Epithelial cell of prostate (primary cell): Measurements from ENCODE around the gene CPNE6.

Experiments
- DNase-seq: peaks from one replicate; pipeline ENCODE4 v3.0.0-alpha.2; 2011; ENCODE audit warnings: low read depth, low spot score
- H3K27ac ChIP-seq: fragments of 450-650 bp; 2 replicates; pipeline ENCODE4 v1.5.1; 2017; ENCODE audit warnings: mild to moderate bottlenecking

The CPNE6 gene

GRCh38 chr14:24053548-24054323 lies 17.6 kb upstream of the CPNE6 start:
- no peak overlapping the region for H3K27ac ChIP-seq
- DNase-seq, result no peak

DNA sequence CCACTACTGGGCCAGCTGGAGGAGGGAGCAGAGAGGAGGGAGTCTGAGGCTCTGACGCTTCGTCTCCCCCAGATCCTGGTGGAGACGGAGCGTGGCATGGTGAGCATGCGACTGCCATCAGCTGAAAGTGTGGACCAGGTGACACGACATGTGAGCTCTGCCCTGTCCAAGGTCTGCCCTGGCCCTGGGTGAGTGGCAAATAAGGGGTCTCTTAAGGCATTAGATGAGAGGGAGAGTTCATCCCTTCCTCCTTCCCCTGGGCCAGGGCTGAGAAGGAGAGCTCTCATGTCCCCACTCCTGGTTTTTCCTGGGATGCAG lies 17.1 kb upstream of the CPNE6 start:
- DNase-seq, result no peak
- H3K27ac ChIP-seq, result no peak overlapping the region

DNA sequence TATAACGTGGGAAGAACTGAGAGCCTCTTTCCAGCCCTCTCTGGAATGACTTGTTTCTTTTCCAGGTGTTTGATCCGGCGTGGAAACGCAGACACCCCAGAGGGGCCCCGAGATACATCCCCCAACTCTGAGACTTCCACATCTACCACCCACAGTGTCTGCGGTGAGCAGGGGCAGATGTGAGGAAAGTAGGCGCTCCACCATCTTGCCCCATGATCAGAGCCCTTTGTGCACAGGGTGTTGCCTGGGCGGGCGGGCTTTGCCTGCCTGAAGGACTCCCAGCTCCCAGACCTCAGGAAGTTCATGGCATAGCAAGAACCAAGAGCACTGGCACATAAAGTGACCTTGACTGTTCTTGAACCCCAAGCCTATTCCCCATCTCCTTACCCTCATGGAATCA lies 16.7 kb upstream of the CPNE6 start:
- H3K27ac ChIP-seq, result no peak overlapping the region
- no peak for DNase-seq

DNA sequence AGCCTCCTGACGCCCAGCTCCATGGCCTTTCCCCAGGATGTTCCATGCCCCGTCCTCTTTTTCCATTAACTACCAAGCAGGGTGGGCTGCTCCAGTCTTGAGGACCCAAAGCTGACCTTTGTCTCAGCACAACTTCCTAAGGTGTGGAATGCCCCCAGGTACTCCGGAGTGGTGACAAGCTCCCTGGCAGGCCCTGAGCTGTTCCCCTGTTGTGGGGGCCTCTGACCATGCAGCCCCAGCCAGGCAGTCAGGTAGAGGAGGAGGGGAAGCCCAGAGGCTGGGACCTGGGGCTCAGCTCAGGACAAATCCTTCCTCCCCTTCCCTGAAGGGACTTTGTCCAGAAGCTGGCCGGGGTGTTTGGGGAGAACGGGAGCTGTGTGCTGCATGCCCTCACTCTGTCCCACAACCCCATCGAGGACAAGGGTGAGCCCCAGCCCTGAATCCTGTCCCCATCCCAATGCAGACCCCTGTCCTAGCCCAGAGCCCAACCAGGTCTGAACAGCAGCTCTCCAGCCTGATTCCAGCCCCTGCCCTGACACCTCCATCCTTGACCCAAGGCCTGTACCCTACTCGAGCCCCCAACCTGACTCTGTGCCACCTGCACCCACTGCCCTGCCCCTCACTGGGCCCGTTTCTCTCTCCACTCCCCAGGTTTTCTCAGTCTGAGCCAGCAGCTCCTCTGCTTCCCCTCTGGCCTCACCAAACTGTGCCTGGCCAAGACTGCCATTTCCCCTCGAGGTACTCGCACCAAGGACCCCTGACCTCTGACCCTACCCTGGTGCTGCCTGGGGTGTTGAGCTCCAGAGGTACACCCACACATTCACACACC lies 15.2 kb upstream of the CPNE6 start:
- DNase-seq, result no peak
- no peak overlapping the region for H3K27ac ChIP-seq

DNA sequence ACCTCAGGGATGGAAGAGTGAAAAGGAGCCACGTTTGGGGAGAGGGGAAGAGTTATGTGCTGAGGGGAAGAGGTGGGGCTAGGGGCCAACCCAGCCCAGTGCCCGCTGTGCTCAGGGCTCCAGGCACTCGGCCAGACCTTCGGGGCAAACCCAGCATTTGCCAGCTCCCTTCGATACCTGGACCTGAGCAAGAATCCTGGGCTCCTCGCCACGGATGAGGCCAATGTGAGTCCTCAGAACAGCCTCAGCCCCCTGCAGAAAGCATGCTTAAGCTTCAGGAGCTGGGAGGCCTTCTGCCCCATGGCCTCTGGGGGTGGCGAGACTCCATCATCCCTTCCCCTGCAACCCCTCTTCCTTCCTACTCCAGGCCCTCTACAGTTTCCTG lies 14.6 kb upstream of the CPNE6 start:
- DNase-seq, result no peak
- H3K27ac ChIP-seq, result no peak overlapping the region

DNA sequence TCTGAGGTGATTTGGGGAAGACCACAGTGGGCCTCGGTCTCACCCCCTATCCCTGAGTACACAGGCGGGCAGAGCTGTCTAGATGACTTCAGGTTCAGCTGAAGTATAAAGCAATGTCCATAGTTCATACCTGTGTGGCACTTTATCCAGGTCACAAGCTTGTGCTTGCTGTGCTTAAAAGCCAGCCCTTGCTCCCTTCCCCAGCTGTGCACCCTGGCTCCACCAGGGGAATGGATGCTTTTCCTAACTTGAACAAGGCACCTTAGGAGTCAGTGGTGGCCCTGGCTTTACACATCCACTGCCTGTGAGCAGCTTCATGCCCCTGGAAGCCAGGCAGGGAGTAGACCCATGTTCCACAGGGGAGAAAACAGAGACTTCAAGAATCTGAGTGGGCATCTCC lies 14.1 kb upstream of the CPNE6 start:
- no peak overlapping the region for H3K27ac ChIP-seq
- no peak for DNase-seq

- DNase-seq, result no peak
- H3K27ac ChIP-seq, result no peak overlapping the region
These were observed 13.5 kb upstream of the CPNE6 start for GRCh38 chr14:24057867-24058259.

- DNase-seq, result no peak
- no peak overlapping the region for H3K27ac ChIP-seq
These were observed 13.0 kb upstream of the CPNE6 start for GRCh38 chr14:24058260-24058950.

DNA sequence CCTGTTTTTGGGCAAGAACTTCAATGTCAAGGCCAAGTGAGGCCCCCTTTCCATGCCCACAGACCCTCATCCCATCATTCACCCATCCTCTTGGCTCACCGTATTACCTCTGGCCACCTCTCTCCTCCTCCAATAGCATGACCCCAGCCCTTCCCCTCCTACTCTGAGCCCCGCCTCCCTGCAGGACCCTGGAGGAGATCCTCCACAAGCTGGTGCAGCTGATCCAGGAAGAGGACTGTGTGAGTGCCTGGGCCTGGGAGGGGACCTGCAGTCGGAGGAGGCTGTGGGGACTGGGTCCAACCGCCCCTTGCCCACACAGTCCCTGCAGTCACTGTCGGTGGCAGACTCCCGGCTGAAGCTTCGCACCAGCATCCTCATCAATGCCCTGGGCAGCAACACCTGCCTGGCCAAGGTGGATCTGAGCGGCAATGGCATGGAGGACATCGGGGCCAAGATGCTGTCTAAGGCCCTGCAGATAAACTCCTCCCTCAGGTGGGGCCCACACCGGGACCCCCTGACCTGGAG lies 12.3 kb upstream of the CPNE6 start:
- no peak overlapping the region for H3K27ac ChIP-seq
- DNase-seq, result no peak

DNA sequence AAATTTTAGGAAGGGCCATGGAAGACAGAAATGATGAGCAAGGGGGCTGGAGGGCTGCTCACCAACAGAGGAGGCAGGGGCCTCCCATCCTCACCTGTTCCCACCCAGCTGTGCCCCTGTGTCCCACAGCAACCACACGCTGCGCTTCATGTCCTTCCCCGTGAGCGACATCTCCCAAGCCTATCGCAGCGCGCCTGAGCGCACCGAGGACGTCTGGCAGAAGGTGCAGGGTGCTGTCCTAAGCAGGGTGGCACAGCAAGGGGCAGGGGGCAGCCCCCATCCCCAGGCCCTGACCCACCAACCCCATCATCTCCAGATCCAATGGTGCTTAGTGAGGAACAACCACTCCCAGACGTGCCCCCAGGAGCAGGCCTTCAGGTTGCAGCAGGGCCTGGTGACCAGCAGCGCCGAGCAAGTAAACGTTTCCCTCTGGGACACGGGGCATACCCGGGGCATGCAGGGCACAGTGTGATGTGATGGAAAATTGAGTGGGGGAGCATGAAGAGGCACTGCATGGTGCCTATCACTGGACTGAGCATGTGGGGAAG lies 11.4 kb upstream of the CPNE6 start:
- DNase-seq, result no peak

GRCh38 chr14:24060443-24060842 lies 10.9 kb upstream of the CPNE6 start:
- no peak for DNase-seq
- H3K27ac ChIP-seq, result no peak overlapping the region

More for the DNA sequence above, 11.4 kb upstream of the CPNE6 start:
- H3K27ac ChIP-seq, result no peak overlapping the region

DNA sequence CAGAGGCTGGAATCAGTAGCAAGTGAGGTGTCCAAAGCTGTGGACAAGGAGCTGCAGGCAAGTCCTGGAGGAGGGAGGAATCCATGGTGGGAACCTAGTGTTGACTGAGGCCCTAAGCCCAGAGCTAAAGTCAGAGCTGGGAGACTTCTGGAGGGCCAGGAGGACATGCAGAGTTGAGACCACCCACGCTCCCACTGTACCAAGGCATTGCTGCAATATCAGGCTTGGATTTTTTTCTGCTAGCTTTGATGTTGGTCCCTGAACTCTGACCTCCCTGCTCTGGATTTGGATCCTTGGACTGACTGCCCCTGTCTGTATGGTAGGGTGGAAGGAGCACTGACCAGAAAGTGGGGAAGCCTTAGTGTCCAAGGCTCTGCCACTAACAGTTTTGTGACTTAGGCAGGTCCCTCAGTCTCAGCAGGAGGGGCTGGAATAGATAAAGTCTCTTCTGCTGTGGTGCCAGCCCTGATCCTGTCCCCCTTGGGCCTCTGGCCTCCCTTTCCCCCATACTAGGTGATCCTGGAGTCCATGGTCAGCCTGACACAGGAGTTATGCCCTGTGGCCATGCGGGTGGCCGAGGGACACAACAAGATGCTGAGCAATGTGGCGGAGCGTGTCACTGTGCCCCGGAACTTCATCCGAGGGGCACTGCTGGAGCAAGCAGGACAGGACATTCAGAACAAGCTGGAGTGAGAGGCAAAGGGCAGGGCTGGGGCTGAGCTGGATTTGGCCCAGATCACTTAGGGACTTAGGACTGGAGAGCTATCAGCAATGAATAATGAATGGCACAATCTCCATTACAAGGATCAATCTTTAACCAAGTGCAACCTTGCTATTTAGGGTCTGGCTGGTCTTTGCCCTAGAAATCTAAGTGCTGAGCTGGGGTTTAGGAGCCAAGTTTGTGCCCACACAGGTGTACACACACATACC lies 10.1 kb upstream of the CPNE6 start:
- DNase-seq, result no peak
- H3K27ac ChIP-seq, result no peak overlapping the region

GRCh38 chr14:24062216-24062980 lies 9.0 kb upstream of the CPNE6 start:
- H3K27ac ChIP-seq, result no peak overlapping the region
- DNase-seq, result no peak

- DNase-seq, result no peak
- no peak overlapping the region for H3K27ac ChIP-seq
These were observed 8.0 kb upstream of the CPNE6 start for GRCh38 chr14:24063263-24063836.

- H3K27ac ChIP-seq, result no peak overlapping the region
- DNase-seq, result no peak
These were observed 7.1 kb upstream of the CPNE6 start for GRCh38 chr14:24064091-24064795.

- no peak for DNase-seq
These were observed 6.5 kb upstream of the CPNE6 start for GRCh38 chr14:24064856-24065255.

GRCh38 chr14:24065408-24065807 lies 6.0 kb upstream of the CPNE6 start:
- DNase-seq, result no peak
- no peak overlapping the region for H3K27ac ChIP-seq

More at GRCh38 chr14:24064856-24065255, 6.5 kb upstream of the CPNE6 start:
- H3K27ac ChIP-seq, result no peak overlapping the region
